ELF-1 (cell line): ENCODE results near the gene DDAH1.
"Not testable (repeated sequence)": the region's sequence is repeated elsewhere in the genome, so short reads cannot be mapped to it uniquely, and the experiment has no call there.

Source experiments
- DNase-seq: peaks from one replicate; pipeline ENCODE4 v3.0.0-alpha.2; 2016; ENCODE audit warnings: low read depth, low spot score

The DDAH1 gene

DNA sequence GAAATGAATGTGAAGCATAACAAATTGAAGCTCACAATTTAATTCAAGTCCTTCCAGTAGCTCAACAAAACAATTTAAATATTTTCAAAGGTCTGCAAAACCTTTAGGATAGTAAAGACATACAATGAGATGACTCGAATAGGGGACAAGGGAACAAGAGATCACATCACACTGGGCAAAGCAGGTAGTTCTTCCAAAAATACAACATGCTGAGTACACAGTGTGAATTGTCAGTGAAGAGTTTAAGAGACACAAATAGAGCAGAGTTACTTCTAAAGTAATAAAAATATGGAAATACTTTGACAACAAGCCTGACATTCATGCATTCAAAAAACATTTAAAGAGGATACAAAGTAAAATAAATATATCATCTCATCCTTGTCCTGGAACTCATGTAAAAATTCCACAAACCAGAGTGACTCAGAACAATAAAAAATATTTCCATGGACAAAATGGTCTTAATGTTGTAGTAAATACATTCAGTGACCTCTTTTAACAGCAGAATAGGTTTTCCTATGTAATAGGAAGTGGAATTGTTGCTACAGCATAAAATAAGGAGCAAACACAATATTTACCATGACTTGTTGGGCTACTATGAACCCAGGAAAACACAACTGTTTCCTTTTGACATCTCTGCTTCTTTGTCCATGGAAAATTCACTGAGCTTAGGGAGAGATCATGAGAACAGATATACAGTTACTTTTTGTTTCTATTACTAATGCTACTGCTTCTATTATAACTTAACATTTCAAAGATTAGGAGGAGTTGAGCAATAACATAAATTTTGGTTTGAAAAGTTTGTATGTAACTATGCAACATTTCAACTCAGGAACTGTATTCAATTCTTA lies 104.9 kb downstream of the DDAH1 start:
- no peak for DNase-seq

DNA sequence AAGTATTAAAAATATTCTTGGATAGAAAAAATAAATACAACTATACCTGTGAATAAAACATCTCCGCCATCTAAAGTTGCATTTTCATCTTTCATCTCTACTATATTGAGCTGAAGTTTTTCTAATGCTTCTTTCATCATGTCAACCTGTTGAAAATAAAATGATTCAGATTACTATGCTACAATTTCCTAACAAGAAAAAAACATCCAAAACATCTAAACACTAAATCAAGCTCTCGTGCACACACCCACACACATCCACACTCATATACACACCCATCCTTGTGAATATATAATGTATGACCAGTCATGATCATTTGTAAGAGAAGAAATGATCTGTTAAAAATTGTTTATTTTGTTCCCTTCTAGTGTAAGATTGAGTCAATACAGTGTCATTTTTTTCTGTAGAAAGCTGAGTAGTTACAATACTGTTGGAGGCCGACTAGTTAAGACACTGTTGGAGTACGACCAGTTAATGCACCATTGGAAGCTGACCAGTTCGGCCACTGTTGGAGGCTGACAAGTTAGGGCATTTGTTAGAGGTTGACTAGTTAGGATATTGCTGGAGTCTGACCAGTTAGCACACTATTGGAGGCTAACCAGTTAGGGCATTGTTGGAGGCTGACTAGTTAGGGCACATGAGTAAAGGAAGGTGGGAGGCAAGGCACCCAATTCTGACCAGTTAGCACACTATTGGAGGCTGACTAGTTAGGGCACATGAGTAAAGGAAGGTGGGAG lies 106.1 kb downstream of the DDAH1 start:
- DNase-seq: no peak

DNA sequence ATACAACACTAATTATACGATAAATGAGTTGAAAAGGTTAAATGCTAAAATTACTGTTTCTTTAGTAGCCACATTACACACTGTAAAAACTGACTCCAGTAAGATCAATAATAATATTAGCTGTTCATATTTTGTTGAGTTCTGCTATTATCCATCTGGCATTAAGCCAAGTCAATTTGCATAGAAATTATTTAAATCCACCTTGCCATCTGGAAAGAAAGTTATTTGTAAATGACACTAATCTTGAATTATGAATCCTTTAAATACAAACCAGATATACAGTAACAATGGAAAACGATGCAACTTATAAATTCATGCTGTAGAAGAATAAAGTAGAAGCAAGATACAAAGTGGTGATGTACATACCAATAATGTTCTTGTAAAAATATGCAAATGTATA lies 107.1 kb downstream of the DDAH1 start:
- DNase-seq: no peak

- DNase-seq: no peak
Measured at GRCh38 chr1:85356130-85356529, 108.8 kb downstream of the DDAH1 start.

DNA sequence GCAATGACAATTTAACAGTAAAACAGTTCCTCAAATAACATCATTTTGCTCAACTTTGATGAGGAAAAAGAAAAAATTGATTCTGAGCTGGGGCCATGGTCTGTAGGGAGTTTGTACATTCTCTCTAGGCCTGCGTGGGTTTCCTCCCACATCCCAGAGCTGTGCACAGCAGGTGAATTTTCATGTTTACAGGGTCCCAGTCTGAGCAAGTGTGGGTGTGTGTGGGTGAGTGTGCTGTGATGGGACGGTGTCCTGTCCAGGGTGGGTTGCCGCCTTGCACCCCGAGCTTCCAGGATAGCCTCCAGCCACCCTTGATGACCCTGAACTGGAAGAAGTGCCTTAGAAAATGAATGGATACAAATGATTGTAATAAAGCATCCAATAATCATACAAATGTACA lies 112.9 kb downstream of the DDAH1 start:
- DNase-seq: no peak

GRCh38 chr1:85351202-85351828 lies 113.6 kb downstream of the DDAH1 start:
- no peak for DNase-seq

DNA sequence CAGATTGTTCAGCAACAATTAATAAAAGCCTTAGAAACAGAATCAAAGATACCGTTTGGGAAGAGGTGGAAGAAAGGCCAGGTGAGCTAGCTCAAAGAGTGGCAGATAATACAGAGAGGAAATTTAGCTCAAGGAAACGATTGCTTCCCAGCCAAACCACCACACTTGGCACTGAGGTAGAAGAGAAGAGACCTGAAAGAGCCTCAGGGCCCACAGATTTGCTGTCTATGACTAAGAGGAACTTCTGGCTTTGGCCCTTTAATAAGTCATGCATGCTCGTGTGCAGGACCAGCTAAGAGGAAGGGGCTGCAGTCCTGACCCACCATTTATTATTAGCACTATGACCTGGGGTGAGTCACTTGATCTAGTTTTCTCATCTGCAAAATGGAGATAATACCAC lies 115.7 kb downstream of the DDAH1 start:
- DNase-seq: no peak

GRCh38 chr1:85347908-85348307 lies 117.1 kb downstream of the DDAH1 start:
- DNase-seq: no peak

DNA sequence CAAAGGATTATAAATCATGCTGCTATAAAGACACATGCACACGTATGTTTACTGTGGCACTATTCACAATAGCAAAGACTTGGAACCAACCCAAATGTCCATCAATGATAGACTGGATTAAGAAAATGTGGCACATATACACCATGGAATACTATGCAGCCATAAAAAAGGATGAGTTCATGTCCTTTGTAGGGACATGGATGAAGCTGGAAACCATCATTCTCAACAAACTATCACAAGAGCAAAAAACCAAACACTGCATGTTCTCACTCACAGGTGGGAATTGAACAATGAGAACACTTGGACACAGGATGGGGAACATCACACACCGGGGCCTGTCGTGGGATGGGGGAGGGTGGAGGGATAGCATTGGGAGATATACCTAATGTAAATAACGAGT lies 117.7 kb downstream of the DDAH1 start:
- DNase-seq: not testable (repeated sequence)

DNA sequence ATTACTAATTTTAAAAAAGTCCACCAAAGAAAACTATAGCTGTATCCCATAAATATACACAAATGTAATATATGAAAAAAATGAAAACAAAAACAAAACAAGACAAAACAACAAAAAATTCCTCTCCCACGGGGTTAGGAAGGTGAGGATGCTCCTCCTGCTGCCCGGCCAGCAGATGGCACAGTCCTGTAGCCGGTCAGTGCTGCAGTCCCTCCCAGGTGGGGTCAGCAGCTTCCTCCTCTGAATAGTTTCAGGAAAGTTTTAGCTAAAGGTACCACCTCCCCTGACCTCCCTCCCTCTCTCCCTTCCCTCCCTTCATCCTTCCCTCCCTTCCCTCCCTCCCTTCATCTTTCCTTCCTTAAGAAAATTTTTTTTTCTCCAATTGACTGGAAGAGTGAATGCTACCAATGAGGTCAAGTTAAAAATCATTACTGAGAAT lies 120.7 kb downstream of the DDAH1 start:
- peak; percentile 45 for DNase-seq

DNA sequence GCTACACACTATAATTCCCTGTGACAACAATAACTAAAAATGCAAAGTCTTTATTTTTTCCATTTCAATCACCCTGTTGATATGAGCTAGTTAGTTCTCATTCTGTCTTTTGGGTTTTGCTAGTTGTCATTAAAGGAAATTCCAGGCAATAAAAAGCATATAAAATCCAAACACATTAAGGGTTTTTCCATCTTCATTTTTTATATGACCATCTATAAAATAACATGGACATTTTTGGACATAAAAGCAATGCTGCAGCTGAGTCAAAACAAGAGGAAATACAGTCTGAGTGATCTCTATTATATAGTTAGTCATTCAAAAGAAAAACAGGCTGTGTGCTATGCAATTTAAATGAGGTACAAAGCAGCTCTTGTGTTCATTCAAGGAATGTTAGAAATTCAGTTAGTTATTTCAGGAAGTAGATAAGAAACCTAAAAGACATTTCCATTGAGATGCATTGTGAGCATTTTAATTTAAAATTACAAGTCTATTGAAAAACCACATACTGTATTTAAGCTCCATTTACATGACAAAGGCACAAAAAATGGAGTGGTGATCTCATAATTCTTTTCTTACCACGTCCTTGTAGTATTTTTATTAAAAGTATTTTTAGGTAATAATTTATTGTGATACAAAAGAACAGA lies 121.2 kb downstream of the DDAH1 start:
- DNase-seq: no peak

DNA sequence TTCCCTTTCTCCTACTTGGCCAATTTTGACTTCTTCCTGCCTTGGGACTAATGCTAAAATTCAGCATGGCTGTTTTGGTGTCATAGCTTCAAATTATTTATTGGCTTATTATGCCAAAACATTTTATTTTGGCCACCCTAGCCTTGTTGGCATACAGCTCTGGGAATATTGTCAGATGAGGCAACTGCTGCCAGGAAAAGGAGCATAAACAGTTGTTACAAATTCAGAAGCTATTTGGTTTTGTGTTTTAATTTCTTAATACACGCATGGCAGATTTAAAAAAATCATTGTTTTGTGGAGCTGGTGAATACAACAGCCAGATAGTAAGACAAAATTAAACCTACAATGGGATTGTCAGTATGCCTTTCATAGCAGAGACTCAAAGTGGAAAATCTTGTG lies 121.7 kb downstream of the DDAH1 start:
- no peak for DNase-seq

DNA sequence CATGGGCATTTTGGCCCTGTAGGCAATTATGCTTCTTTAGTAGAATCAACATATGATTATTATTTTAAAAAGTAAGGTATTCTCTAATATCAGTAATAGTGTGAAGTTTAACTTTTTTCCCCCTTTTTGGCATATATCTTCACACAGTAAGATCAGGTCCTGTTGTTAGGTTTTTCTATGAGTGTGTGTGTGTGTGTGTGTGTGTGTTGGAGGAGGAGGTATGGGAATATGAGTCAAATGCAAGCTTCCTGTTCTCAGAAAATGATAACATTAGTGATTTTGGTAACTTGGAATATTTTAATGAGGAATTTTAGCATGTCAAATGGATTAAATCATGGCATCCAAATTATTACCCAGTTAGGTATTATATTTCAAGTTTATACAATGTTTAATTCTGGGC lies 122.8 kb downstream of the DDAH1 start:
- no peak for DNase-seq

DNA sequence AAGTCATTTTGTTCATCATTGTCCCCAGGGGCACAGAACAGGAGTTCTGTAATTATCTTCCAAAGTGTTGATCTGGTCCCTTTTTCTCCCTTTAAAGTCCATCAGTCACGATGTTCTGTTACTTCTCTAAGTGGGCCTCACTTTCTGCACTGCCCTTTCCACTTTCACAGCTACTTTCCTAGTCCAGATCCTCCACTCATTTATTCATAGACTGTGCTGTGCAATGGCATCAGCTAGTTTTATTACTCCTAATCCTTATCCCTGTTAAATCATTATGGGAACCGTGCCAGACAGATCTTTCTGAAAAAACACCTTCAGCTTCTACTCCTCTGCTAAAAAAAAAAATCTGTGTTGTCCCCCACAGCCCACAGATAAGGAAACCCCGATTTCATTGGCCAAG lies 124.5 kb downstream of the DDAH1 start:
- DNase-seq: no peak

DNA sequence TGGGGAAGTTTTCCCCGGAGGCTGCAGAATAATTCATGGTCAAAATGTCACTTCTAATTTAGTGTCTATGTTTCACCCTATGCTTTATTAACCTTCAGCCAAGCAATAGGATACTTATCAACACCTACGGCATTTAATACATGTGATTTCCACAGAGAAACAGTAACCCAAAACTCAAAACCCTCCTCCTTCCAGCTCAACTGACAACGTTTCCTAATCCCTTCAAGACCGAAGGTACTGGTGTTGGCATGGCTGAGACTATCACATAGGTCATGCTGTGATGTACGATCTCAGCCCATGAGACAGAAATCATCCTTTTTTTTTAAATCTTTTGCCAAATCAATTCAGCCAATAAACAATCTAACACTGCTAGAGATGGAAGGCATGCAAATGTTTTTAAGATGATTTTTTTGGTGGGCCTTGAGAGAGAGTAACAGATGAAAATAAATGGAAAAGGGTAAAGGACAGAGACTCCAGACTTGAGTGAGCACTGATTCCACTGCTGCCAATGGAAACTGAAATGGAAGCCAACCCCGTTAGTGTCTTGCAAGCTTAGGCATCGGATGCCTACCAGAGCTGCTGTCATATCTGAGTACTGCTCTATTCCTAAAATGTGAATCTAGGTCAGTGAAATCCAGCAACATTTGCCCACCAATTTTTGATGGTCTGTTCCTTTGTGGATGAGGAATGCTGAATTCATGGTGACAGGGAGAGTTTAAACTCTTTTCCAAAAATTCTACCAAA lies 125.1 kb downstream of the DDAH1 start:
- DNase-seq: no peak

DNA sequence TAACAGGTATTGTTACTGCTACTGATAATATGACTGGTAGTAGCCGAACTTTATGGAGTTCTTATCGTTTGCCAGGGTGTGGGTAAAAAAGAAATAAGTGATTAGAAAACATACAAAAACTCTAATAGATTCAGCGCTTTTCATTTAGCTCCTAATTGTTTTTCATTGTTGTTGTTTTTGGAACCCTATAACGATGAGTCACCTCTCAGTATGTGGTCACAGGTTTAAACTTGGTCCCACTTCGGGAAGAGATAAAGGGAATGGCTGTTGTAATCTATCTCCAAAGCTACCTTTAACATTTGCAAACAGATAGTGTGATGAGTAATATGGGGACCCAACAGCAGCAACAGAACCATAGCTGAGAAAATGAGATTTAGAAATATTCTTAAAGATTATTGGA lies 125.9 kb downstream of the DDAH1 start:
- no peak for DNase-seq

DNA sequence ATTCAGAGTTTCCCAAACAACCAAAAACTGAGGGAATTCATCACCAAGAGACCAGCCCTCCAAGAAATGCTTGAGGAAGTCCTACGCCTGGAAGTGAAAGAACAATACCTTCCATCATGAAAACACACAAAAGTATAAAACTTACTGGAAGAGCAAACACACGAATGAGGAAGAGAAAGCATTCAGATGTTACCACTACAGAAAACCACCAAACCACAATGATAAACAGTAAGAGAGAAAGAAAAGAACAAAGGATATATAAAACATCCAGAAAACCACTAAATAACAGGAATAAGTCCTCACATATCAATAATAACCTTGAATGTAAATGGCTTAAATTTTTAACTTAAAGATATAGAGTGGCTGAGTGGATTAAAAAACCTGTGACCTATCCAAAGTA lies 130.0 kb downstream of the DDAH1 start:
- DNase-seq: no peak

GRCh38 chr1:85333186-85333585 lies 131.8 kb downstream of the DDAH1 start:
- DNase-seq: no peak

- DNase-seq: no peak
Measured at GRCh38 chr1:85332575-85332974, 132.4 kb downstream of the DDAH1 start.

DNA sequence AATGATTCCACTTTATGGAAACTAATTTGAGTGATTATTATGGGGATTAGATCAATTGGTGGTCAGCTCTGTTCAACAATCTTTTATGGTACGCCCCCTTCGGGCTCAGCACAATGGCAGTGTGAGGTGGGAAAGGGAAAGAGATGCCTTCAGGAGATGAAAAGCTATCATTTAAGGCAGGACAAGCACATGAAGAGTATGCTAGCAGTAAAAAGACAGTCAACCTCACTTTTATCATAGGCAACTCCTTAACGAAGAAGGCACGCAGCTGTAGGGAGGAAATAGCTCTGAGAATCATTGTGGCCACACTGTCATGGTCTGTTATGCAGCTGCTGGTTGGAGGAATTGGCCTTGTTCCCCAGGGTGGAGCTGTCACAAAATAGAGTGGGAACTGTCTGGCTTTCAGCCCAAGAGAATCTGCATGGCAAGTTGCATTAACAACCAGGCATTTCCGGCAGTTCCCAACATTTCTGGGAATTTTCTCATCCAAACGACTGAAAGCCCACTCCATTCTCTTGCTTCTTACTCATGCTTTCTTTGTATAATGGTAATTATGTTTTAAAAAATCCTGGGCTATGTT lies 134.2 kb downstream of the DDAH1 start:
- no peak for DNase-seq

GRCh38 chr1:85330214-85330631 lies 134.7 kb downstream of the DDAH1 start:
- peak; percentile 63 for DNase-seq
